KMS-11 (cell line): ENCODE results near the gene MS4A10.

Source experiments
- H2AFZ ChIP-seq: fragments of 200-600 bp; sonication (generic); 2 replicates; pipeline ENCODE4 v1.6.1; 2016; ENCODE audit warnings: antibody characterized with exemption, mixed run types, low read depth
- H3K27ac ChIP-seq: fragments of 200-600 bp; sonication (generic); 2 replicates; pipeline ENCODE4 v1.6.1; 2016; ENCODE audit warnings: mild to moderate bottlenecking, mixed run types
- H3K27me3 ChIP-seq: fragments of 200-600 bp; sonication (generic); 2 replicates; pipeline ENCODE4 v1.6.1; 2017; ENCODE audit warnings: mild to moderate bottlenecking, low read depth, mixed run types, moderate library complexity; ENCODE audit not compliant: insufficient read depth
- H3K36me3 ChIP-seq: fragments of 200-600 bp; sonication (generic); 2 replicates; pipeline ENCODE4 v1.6.1; 2017; ENCODE audit warnings: mild to moderate bottlenecking, mixed run types; ENCODE audit not compliant: insufficient read depth
- H3K4me1 ChIP-seq: fragments of 200-600 bp; sonication (generic); 2 replicates; pipeline ENCODE4 v1.6.1; 2016; ENCODE audit warnings: mild to moderate bottlenecking, low read depth, mixed run types; ENCODE audit not compliant: poor library complexity, severe bottlenecking
- H3K4me2 ChIP-seq: fragments of 200-600 bp; sonication (generic); 2 replicates; pipeline ENCODE4 v1.7.0; 2016; ENCODE audit warnings: mild to moderate bottlenecking, mixed run types
- H3K4me3 ChIP-seq: fragments of 200-600 bp; sonication (generic); IDR thresholded peaks from 2 replicates; pipeline ENCODE4 v1.6.1; 2017; ENCODE audit warnings: low read depth, low read length, mixed read lengths; ENCODE audit not compliant: insufficient read depth
- H3K79me2 ChIP-seq: fragments of 200-600 bp; sonication (generic); 2 replicates; pipeline ENCODE4 v1.6.1; 2016; ENCODE audit warnings: low read depth, mixed run types; ENCODE audit not compliant: insufficient read depth
- H3K9ac ChIP-seq: fragments of 200-600 bp; sonication (generic); 2 replicates; pipeline ENCODE4 v1.6.1; 2016; ENCODE audit warnings: mild to moderate bottlenecking, mixed run types
- H4K20me1 ChIP-seq: fragments of 200-600 bp; sonication (generic); 2 replicates; pipeline ENCODE4 v1.6.1; 2016; ENCODE audit warnings: mild to moderate bottlenecking, mixed run types; ENCODE audit not compliant: insufficient read depth
- CTCF ChIP-seq: fragments of 200-600 bp; sonication (generic); conservative IDR thresholded peaks from 2 replicates; pipeline ENCODE4 v1.6.1; 2017; ENCODE audit warnings: low read depth, mild to moderate bottlenecking, antibody characterized with exemption, low read length, moderate library complexity, mixed read lengths

Gene MS4A10

GRCh38 chr11:60809691-60810090 lies 24.6 kb downstream of the MS4A10 start:
- Histone ChIP-seq H3K4me1 (no peaks in the 10 kb centered on the region), H3K4me2 (no peak overlapping the region), H3K4me3 (no peak overlapping the region), H3K79me2 (no peaks in the 10 kb centered on the region), H4K20me1 (no peaks in the 10 kb centered on the region), H3K27ac (no peak overlapping the region), H3K27me3 (no peaks in the 10 kb centered on the region), H3K36me3 (no peaks in the 10 kb centered on the region), H3K9ac (no peak overlapping the region), H2AFZ (no peak overlapping the region)
- no peak for TF ChIP-seq CTCF

GRCh38 chr11:60810151-60810550 lies 25.0 kb downstream of the MS4A10 start:
- Histone ChIP-seq H3K27me3 (no peaks in the 10 kb centered on the region), H3K9ac (no peak overlapping the region), H3K4me2 (no peak overlapping the region), H3K27ac (no peak overlapping the region), H2AFZ (no peak overlapping the region), H3K4me1 (no peaks in the 10 kb centered on the region), H3K36me3 (no peaks in the 10 kb centered on the region), H4K20me1 (no peaks in the 10 kb centered on the region), H3K4me3 (no peak overlapping the region), H3K79me2 (no peaks in the 10 kb centered on the region)
- TF ChIP-seq CTCF, result no peak

- Histone ChIP-seq H4K20me1 (no peaks in the 10 kb centered on the region), H3K27me3 (no peaks in the 10 kb centered on the region), H3K4me1 (no peaks in the 10 kb centered on the region), H3K36me3 (no peaks in the 10 kb centered on the region), H3K9ac (no peak overlapping the region), H3K79me2 (no peaks in the 10 kb centered on the region), H3K4me2 (no peak overlapping the region), H2AFZ (no peak overlapping the region), H3K4me3 (no peak overlapping the region), H3K27ac (no peak overlapping the region)
- TF ChIP-seq CTCF, result no peak
Observed at GRCh38 chr11:60810569-60810968, 25.4 kb downstream of the MS4A10 start.

GRCh38 chr11:60813324-60813723 lies 28.2 kb downstream of the MS4A10 start:
- Histone ChIP-seq H3K4me2 (no peak overlapping the region), H4K20me1 (no peaks in the 10 kb centered on the region), H3K9ac (no peak overlapping the region), H3K27ac (no peak overlapping the region), H2AFZ (no peak overlapping the region), H3K4me3 (no peak overlapping the region), H3K27me3 (no peaks in the 10 kb centered on the region), H3K4me1 (no peaks in the 10 kb centered on the region), H3K79me2 (no peaks in the 10 kb centered on the region), H3K36me3 (no peaks in the 10 kb centered on the region)
- TF ChIP-seq CTCF, result no peak

GRCh38 chr11:60814112-60814511 lies 29.0 kb downstream of the MS4A10 start:
- Histone ChIP-seq H2AFZ (no peak overlapping the region), H3K27ac (no peak overlapping the region), H3K4me3 (no peak overlapping the region), H3K79me2 (no peaks in the 10 kb centered on the region), H3K36me3 (no peaks in the 10 kb centered on the region), H3K9ac (no peak overlapping the region), H3K4me2 (no peak overlapping the region), H3K27me3 (no peaks in the 10 kb centered on the region), H3K4me1 (no peaks in the 10 kb centered on the region), H4K20me1 (no peaks in the 10 kb centered on the region)
- no peak for TF ChIP-seq CTCF
